H1 (cell line): ENCODE data around the gene SNAPC2. TPM values are rescaled to one million over a fixed set of nuclear protein-coding genes. Genes with fewer than 3 reads are reported as not detected.

Experiments
- CTCF ChIA-PET: fragments of 300-600 bp; sonication (Branson Sonifier 250); formaldehyde crosslinking; loops from one replicate; lab custom pipeline; 2021; ENCODE audit not compliant: partially characterized antibody; lab: Charles Lee
- POLR2A ChIA-PET: fragments of 300-600 bp; sonication (Branson Sonifier 250); formaldehyde crosslinking; loops from one replicate; lab custom pipeline; 2021; ENCODE audit warnings: inconsistent platforms; ENCODE audit not compliant: partially characterized antibody; lab: Charles Lee
- DNase-seq, 2 experiments: peaks; one replicate each; pipeline versions ENCODE4 v3.0.0 to v3.0.0-alpha.2; 2010 to 2022; ENCODE audit warnings: low spot score in 2 of 2, low read depth in 1 of 2, mixed read lengths in 1 of 2
- FAIRE-seq: peaks from 2 replicates; lab custom pipeline; 2011; peaks lifted over from hg19 to GRCh38; lab: Jason Lieb, UNC
- H2AFZ ChIP-seq: 2 replicates; pipeline ENCODE4 v1.8.1; 2012; ENCODE audit warnings: low read length, inconsistent platforms
- H2AK5ac ChIP-seq: 2 replicates; pipeline ENCODE4 v1.6.1; 2013; ENCODE audit warnings: low read depth, low read length
- H2BK120ac ChIP-seq: replicated peaks from 2 replicates; pipeline ENCODE3; 2013; ENCODE audit warnings: low read depth, low read length, inconsistent platforms
- H2BK12ac ChIP-seq: 2 replicates; pipeline ENCODE4 v1.6.1; 2013; ENCODE audit warnings: low read depth, low read length
- H2BK15ac ChIP-seq: 2 replicates; pipeline ENCODE4 v1.6.1; 2013; ENCODE audit warnings: low read length
- H2BK20ac ChIP-seq: 2 replicates; pipeline ENCODE4 v1.6.1; 2013; ENCODE audit warnings: low read length
- H2BK5ac ChIP-seq: 2 replicates; pipeline ENCODE4 v1.6.1; 2013; ENCODE audit warnings: low read depth, low read length
- H3K14ac ChIP-seq: 2 replicates; pipeline ENCODE4 v1.6.1; 2013; ENCODE audit warnings: inconsistent platforms; ENCODE audit not compliant: insufficient read length
- H3K18ac ChIP-seq: 2 replicates; pipeline ENCODE4 v1.6.1; 2013; ENCODE audit warnings: low read length; ENCODE audit errors: extremely low read depth
- H3K23ac ChIP-seq: 2 replicates; pipeline ENCODE4 v1.6.1; 2013; ENCODE audit warnings: inconsistent platforms; ENCODE audit not compliant: insufficient read length
- H3K23me2 ChIP-seq: 2 replicates; pipeline ENCODE4 v1.6.1; 2013; ENCODE audit warnings: low read depth, low read length
- H3K27ac ChIP-seq: 2 replicates; pipeline ENCODE4 v1.6.1; 2011; ENCODE audit warnings: low read depth, low read length, inconsistent platforms
- H3K27me3 ChIP-seq, 4 experiments: replicated peaks in 1 of 4; 1 replicate in 1 of 4; 2 replicates in 3 of 4; pipeline versions ENCODE4 v1.6.1 to v1.8.1; 2011 to 2013; ENCODE audit warnings: low read length in 3 of 4, mild to moderate bottlenecking in 3 of 4, inconsistent platforms in 2 of 4, mixed read lengths in 2 of 4, moderate library complexity in 1 of 4; ENCODE audit not compliant: control insufficient read depth in 3 of 4, insufficient read depth in 3 of 4; ENCODE audit errors: extremely low read depth in 1 of 4
- H3K36me3 ChIP-seq, 4 experiments: 2 replicates each; pipeline versions ENCODE4 v1.6.1 to v1.8.1; 2011 to 2013; ENCODE audit warnings: mild to moderate bottlenecking in 4 of 4, low read length in 3 of 4, moderate library complexity in 2 of 4, control low read depth in 1 of 4, inconsistent platforms in 1 of 4; ENCODE audit not compliant: insufficient read depth in 4 of 4, control insufficient read depth in 2 of 4
- H3K4ac ChIP-seq: replicated peaks from 2 replicates; pipeline ENCODE3; 2013; ENCODE audit warnings: low read length, low read depth, mixed read lengths, inconsistent platforms; ENCODE audit not compliant: insufficient read length
- H3K4me1 ChIP-seq, 4 experiments: replicated peaks in 1 of 4; 1 replicate in 1 of 4; 2 replicates in 3 of 4; pipeline versions ENCODE4 v1.6.1 to v1.8.1; 2011 to 2013; ENCODE audit warnings: low read length in 3 of 4, inconsistent platforms in 2 of 4, mixed read lengths in 1 of 4; ENCODE audit not compliant: insufficient read depth in 4 of 4, control insufficient read depth in 3 of 4
- H3K4me2 ChIP-seq, 2 experiments: 2 replicates each; pipeline versions ENCODE4 v1.6.1 to v1.8.1; 2011 to 2013; ENCODE audit warnings: low read depth in 2 of 2, low read length in 2 of 2, control low read depth in 1 of 2, inconsistent platforms in 1 of 2, mild to moderate bottlenecking in 1 of 2; ENCODE audit not compliant: insufficient read depth in 1 of 2
- H3K4me3 ChIP-seq, 4 experiments: fragments of 200-600, 300-600 bp in 1 of 4; sonication (generic), shearing (Covaris generic), sonication (Bioruptor Twin) in 1 of 4; 2 replicates each; pipeline versions ENCODE4 v1.5.1 to v1.8.1; 2011 to 2016; ENCODE audit warnings: low read length in 4 of 4, low read depth in 3 of 4, control low read depth in 2 of 4, inconsistent platforms in 2 of 4, mild to moderate bottlenecking in 2 of 4, mixed read lengths in 1 of 4, moderate library complexity in 1 of 4; ENCODE audit not compliant: insufficient read depth in 2 of 4; ENCODE audit errors: extremely low read depth in 1 of 4
- H3K56ac ChIP-seq: replicated peaks from 2 replicates; pipeline ENCODE3; 2013; ENCODE audit warnings: low read depth, mild to moderate bottlenecking, mixed read lengths, low read length, inconsistent platforms; ENCODE audit not compliant: insufficient read length
- H3K79me1 ChIP-seq: 2 replicates; pipeline ENCODE4 v1.6.1; 2013; ENCODE audit warnings: low read depth, low read length, control low read depth
- H3K79me2 ChIP-seq, 2 experiments: 2 replicates each; pipeline versions ENCODE4 v1.6.1 to v1.8.1; 2012 to 2013; ENCODE audit warnings: low read length in 2 of 2, mild to moderate bottlenecking in 2 of 2, inconsistent platforms in 1 of 2; ENCODE audit not compliant: insufficient read depth in 2 of 2, control insufficient read depth in 1 of 2
- H3K9ac ChIP-seq, 4 experiments: replicated peaks in 1 of 4; 1 replicate in 1 of 4; 2 replicates in 3 of 4; pipeline versions ENCODE4 v1.6.1 to v1.8.1; 2011 to 2013; ENCODE audit warnings: low read depth in 3 of 4, low read length in 3 of 4, control low read depth in 2 of 4, mild to moderate bottlenecking in 2 of 4, moderate library complexity in 2 of 4, inconsistent platforms in 1 of 4; ENCODE audit errors: extremely low read depth in 1 of 4
- H3K9me3 ChIP-seq, 2 experiments: 2 replicates each; pipeline versions ENCODE4 v1.6.1 to v1.8.1; 2012 to 2013; ENCODE audit warnings: mild to moderate bottlenecking in 2 of 2, moderate library complexity in 2 of 2, control low read depth in 1 of 2, inconsistent platforms in 1 of 2, low read depth in 1 of 2, low read length in 1 of 2, mixed read lengths in 1 of 2; ENCODE audit not compliant: insufficient read depth in 2 of 2
- H4K20me1 ChIP-seq, 2 experiments: replicated peaks in 1 of 2; 2 replicates each; pipeline versions ENCODE3 to v1.8.1; 2011 to 2013; ENCODE audit warnings: inconsistent platforms in 2 of 2, low read length in 2 of 2, mild to moderate bottlenecking in 1 of 2; ENCODE audit not compliant: insufficient read depth in 2 of 2, control insufficient read depth in 1 of 2
- H4K5ac ChIP-seq: 2 replicates; pipeline ENCODE4 v1.6.1; 2013; ENCODE audit warnings: low read length, low read depth, mixed read lengths, inconsistent platforms; ENCODE audit not compliant: insufficient read length
- H4K8ac ChIP-seq: 2 replicates; pipeline ENCODE4 v1.8.0; 2013; ENCODE audit warnings: mild to moderate bottlenecking, moderate library complexity, low read length, inconsistent platforms; ENCODE audit not compliant: insufficient read depth; ENCODE audit errors: extremely low read depth
- H4K91ac ChIP-seq: replicated peaks from 2 replicates; pipeline ENCODE3; 2013; ENCODE audit warnings: low read length, mixed read lengths, inconsistent platforms; ENCODE audit not compliant: insufficient read length
- EZH2 ChIP-seq: fragments of 200-600 bp; sonication (generic); IDR thresholded peaks from 2 replicates; pipeline ENCODE4 v1.7.1; 2012; ENCODE audit warnings: low read depth, mild to moderate bottlenecking, moderate library complexity, low read length, inconsistent platforms; ENCODE audit not compliant: severe bottlenecking
- KDM5A ChIP-seq: fragments of 200-600 bp; IDR thresholded peaks from 2 replicates; pipeline ENCODE4 v1.7.1; 2012; ENCODE audit warnings: mild to moderate bottlenecking, low read length, inconsistent platforms, mixed read lengths
- NANOG ChIP-seq: IDR thresholded peaks from 2 replicates; pipeline ENCODE4 v1.6.1; 2011; ENCODE audit warnings: low read length, low read depth, mild to moderate bottlenecking, inconsistent platforms; ENCODE audit not compliant: insufficient read depth, poor library complexity, severe bottlenecking
- POU5F1 ChIP-seq: IDR thresholded peaks from 2 replicates; pipeline ENCODE4 v1.6.1; 2011; ENCODE audit warnings: low read depth, mild to moderate bottlenecking, low read length, moderate library complexity
- RBBP5 ChIP-seq: IDR thresholded peaks from 2 replicates; pipeline ENCODE4 v1.7.1; 2012; ENCODE audit warnings: low read depth, mild to moderate bottlenecking, inconsistent platforms, low read length, moderate library complexity, borderline replicate concordance
- SAP30 ChIP-seq: fragments of 300-600 bp; sonication (generic); IDR thresholded peaks from 2 replicates; pipeline ENCODE4 v1.7.1; 2012; ENCODE audit warnings: low read length, moderate library complexity, mild to moderate bottlenecking, inconsistent platforms; ENCODE audit not compliant: insufficient read depth, insufficient replicate concordance
- SRF ChIP-seq: IDR thresholded peaks from 2 replicates; pipeline ENCODE4 v1.6.1; 2011; ENCODE audit warnings: mild to moderate bottlenecking, low read depth, low read length, moderate library complexity
- TAF1 ChIP-seq: IDR thresholded peaks from 2 replicates; pipeline ENCODE4 v1.6.1; 2011; ENCODE audit warnings: mild to moderate bottlenecking, low read depth, low read length
- ZNF274 ChIP-seq: IDR thresholded peaks from 2 replicates; pipeline ENCODE4 v1.7.0; 2012; ENCODE audit warnings: low read length, borderline replicate concordance; ENCODE audit errors: extremely low read depth
- WGBS, 2 experiments: shearing (Covaris generic) in 1 of 2; methylation state at CpG; one replicate each; pipeline versions ENCODE4 v1.1.6 to v1.1.7; 2013 to 2015; ENCODE audit warnings: low lambda C conversion rate in 2 of 2, mixed read lengths in 2 of 2, inconsistent platforms in 1 of 2, low coverage in 1 of 2, missing lambda C conversion rate in 1 of 2; ENCODE audit not compliant: insufficient replicate concordance in 2 of 2, insufficient coverage in 1 of 2, insufficient read length in 1 of 2; ENCODE audit errors: extremely low coverage in 1 of 2, missing lambda C conversion rate in 1 of 2; 5-methylcytosine and 5-hydroxymethylcytosine counted together
- polyA plus RNA-seq, 7 experiments: library from polyadenylated mRNA; depleted of rRNA in 3 of 7; stranded (reverse) in 5 of 7; unstranded in 2 of 7; fragments of >200 nt in 5 of 7; fragments of 200-250 nt in 2 of 7; gene quantifications; 1 replicate in 5 of 7; 2 replicates in 1 of 7; 4 replicates in 1 of 7; pipeline versions ENCODE4 v1.2.1 to v1.2.3, GENCODE V29; 2011 to 2013; ENCODE audit warnings: missing spikeins in 2 of 7, mixed read lengths in 2 of 7
- total RNA-seq: library from RNA; stranded (reverse); fragmentation: NEBNext Ultra II Directional; extraction: Animal tissue kit (Norgen Biotek cat#: 25700); gene quantifications from 2 replicates; pipeline ENCODE4 v1.2.1, GENCODE V29; 2021
- TF ChIP-seq, protein P1 (sequence below): IDR thresholded peaks from 2 replicates; pipeline ENCODE4 v1.6.1; 2012; ENCODE audit warnings: inconsistent platforms

SNAPC2 gene
- total and polyA plus RNA-seq, 2 of the 8 experiments (the other 6 are each of a cell fraction or from before 2014, with no cell fraction given) = 18.2 to 20.3 TPM

DNA sequence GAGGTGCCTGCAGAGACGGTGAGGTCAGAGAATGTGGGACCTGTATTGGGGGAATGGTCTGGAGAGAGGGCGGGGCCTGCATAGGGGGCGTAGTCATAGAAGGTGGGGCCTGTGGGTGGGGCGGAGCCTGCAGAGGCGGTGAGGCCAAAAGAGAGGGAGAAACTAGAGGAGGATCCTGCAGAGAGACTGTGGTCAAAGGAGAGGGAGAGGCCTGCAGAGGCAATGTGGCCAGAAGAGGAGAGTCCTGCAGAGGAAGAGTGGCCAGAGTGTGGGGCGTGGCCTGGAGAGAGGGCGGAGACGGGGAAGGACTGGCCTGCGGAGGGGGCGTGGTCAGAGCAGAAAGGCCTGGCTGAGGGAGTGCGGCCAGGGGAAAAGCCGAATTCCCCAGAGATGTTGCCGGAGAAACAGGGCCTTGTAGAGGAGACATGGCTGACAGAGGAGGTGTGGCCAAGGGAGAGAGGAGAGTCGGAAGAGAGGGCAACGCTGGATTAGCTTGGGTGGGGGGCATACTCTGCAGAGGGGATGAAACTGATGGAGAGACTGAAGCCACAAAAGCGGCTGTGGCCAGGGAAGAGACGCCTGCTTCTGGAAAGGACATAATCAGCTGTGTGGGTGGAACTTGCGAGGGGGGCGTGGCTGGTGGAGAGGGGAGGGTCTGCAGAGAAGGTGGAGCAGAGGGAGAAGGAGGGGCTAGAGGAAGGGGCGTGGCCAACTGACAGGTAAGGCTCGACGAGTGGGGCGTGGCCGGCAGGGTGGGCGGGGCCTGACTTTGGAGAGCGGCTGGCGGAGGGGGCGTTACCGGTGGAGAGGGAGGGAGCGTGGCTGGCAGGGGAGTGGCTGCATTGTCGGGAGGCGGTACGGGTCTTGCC, 48.5 kb upstream of the SNAPC2 start:
- Histone ChIP-seq H2BK12ac (no peak overlapping the region), H2BK15ac (no peak overlapping the region), H2BK20ac (no peak overlapping the region), H4K20me1 (peaks cover 4% of the 10 kb centered on the region in 2 experiments), H2AFZ (no peak overlapping the region), H4K5ac (no peak overlapping the region), H3K27ac (peak overlapping the region; percentile 82), H3K23me2 (peaks cover 16% of the 10 kb centered on the region), H3K56ac (no peak overlapping the region), H3K79me1 (no peaks in the 10 kb centered on the region; the same call in 1 of the 2 replicates), H3K4me3 (peak overlapping the region in 1 of 4 experiments; percentile 98; a peak in 2 of 8 replicates), H3K9ac (peak overlapping the region in 1 of 4 experiments; percentile 6; a peak in 1 of 7 replicates), H3K9me3 (no peaks in the 10 kb centered on the region), H3K18ac (peak overlapping the region; percentile 79), H4K8ac (0 out of 2 replicates have a peak overlapping the region, but pooled peaks have one; percentile 36), H2BK120ac (no peak overlapping the region), H3K4ac (no peak overlapping the region), H4K91ac (no peak overlapping the region), H3K27me3 (peaks cover 0 to 16% (median 9%) of the 10 kb centered on the region in 4 experiments; a peak in 4 of 7 replicates), H3K23ac (no peak overlapping the region), H2AK5ac (no peak overlapping the region), H3K79me2 (no peaks in the 10 kb centered on the region), H3K14ac (no peak overlapping the region), H3K4me1 (peaks cover 0 to 21% (median 16%) of the 10 kb centered on the region in 4 experiments; a peak in 5 of 7 replicates), H3K36me3 (no peaks in the 10 kb centered on the region), H3K4me2 (peak overlapping the region; percentile 60 to 89), H2BK5ac (peak overlapping the region; percentile 4; the same call in 1 of the 2 replicates)
- ChIA-PET CTCF (interaction anchor here (0.9 to 1.4 kb wide), 6 partner anchors 10 to 45 kb away, joined by 3 to 4 read pairs (median 4); no protein-coding TSS in a partner anchor), POLR2A (interaction anchor here (0.6 to 3.4 kb wide), 8 partner anchors 10 to 671 kb away, joined by 3 to 20 read pairs (median 3); partner anchors contain the start of gene MAP2K7)
- WGBS, 2 experiments = 32% methylated on average over 26 of the region's 33 CpGs; no CpG with 5 or more reads in 1 of the 2 experiments
- FAIRE-seq (peak; percentile 89), DNase-seq (peak; percentile 96 to 100)
- TF ChIP-seq POU5F1 (no peak), EZH2 (no peak), ZNF274 (no peak), TAF1 (no peak), SAP30 (no peak), NANOG (no peak), SRF (no peak), RBBP5 (0 out of 2 replicates have a peak, but pooled peaks have one; percentile 17), KDM5A (no peak)
- TF ChIP-seq, protein P1, sequence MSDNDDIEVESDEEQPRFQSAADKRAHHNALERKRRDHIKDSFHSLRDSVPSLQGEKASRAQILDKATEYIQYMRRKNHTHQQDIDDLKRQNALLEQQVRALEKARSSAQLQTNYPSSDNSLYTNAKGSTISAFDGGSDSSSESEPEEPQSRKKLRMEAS = no peak
